Skeletal muscle tissue (tissue), 4 donors: ENCODE data around the gene CRYBB2. TPM values are rescaled to one million over a fixed set of nuclear protein-coding genes. Genes with fewer than 3 reads are reported as not detected.
"Not testable (repeated sequence)": the region's sequence is repeated elsewhere in the genome, so short reads cannot be mapped to it uniquely, and the experiment has no call there.

Experiments
- H3K27ac ChIP-seq: one replicate; pipeline ENCODE4 v1.7.0; 2013; ENCODE audit warnings: mild to moderate bottlenecking, low read depth, low read length, inconsistent platforms
- H3K27me3 ChIP-seq, 3 donors: one replicate each; pipeline ENCODE4 v1.7.0; 2013; ENCODE audit warnings: low read length in 3 of 3; ENCODE audit not compliant: control insufficient read depth in 3 of 3, insufficient read depth in 3 of 3
- H3K36me3 ChIP-seq, 3 donors: one replicate each; pipeline ENCODE4 v1.7.0; 2013; ENCODE audit warnings: low read length in 3 of 3; ENCODE audit not compliant: control insufficient read depth in 3 of 3, insufficient read depth in 3 of 3
- H3K4me1 ChIP-seq, 3 donors: one replicate each; pipeline ENCODE4 v1.7.0; 2013; ENCODE audit warnings: low read length in 3 of 3, mild to moderate bottlenecking in 3 of 3; ENCODE audit not compliant: control insufficient read depth in 3 of 3, insufficient read depth in 3 of 3
- H3K4me3 ChIP-seq, 3 donors: one replicate each; pipeline ENCODE4 v1.7.0; 2013; ENCODE audit warnings: low read length in 3 of 3
- H3K9ac ChIP-seq, 3 donors: one replicate each; pipeline ENCODE4 v1.7.0; 2013; ENCODE audit warnings: low read length in 3 of 3, mild to moderate bottlenecking in 3 of 3, moderate library complexity in 2 of 3, low read depth in 1 of 3
- H3K9me3 ChIP-seq, 3 donors: one replicate each; pipeline ENCODE4 v1.7.0; 2013; ENCODE audit warnings: low read length in 3 of 3; ENCODE audit not compliant: control insufficient read depth in 3 of 3
- total RNA-seq: library from RNA; depleted of rRNA; stranded (reverse); fragments of >200 nt; gene quantifications from one replicate; pipeline ENCODE4 v1.2.3, GENCODE V29; 2014
- donor health status: Osteomylitis.

CRYBB2 gene
- total RNA-seq, 1 donor from 2014 or later = not detected

- H3K27me3 ChIP-seq = no peaks in the 10 kb centered on the region
- H3K4me3 ChIP-seq = no peak overlapping the region
- H3K9ac ChIP-seq = no peak overlapping the region
- no peaks in the 10 kb centered on the region for H3K9me3 ChIP-seq
- H3K36me3 ChIP-seq = no peaks in the 10 kb centered on the region
- H3K4me1 ChIP-seq = no peaks in the 10 kb centered on the region
- no peak overlapping the region for H3K27ac ChIP-seq
Observed at GRCh38 chr22:25228822-25229221, 9.4 kb downstream of the CRYBB2 start.

- not testable (repeated sequence) for H3K4me1 ChIP-seq, H3K27me3 ChIP-seq, H3K27ac ChIP-seq
Observed at GRCh38 chr22:25230760-25231159, 11.3 kb downstream of the CRYBB2 start.

GRCh38 chr22:25232301-25232700 is 12.9 kb downstream of the CRYBB2 start:
- no peaks in the 10 kb centered on the region for H3K36me3 ChIP-seq
- H3K4me1 ChIP-seq = no peaks in the 10 kb centered on the region
- H3K27ac ChIP-seq = no peak overlapping the region
- H3K9ac ChIP-seq = no peak overlapping the region
- no peaks in the 10 kb centered on the region for H3K9me3 ChIP-seq
- H3K27me3 ChIP-seq = peaks cover 8 to 13% (median 13%) of the 10 kb centered on the region in 3 donors
- H3K4me3 ChIP-seq = no peak overlapping the region

More at GRCh38 chr22:25230760-25231159, 11.3 kb downstream of the CRYBB2 start:
- not testable (repeated sequence) for H3K9ac ChIP-seq, H3K9me3 ChIP-seq, H3K36me3 ChIP-seq, H3K4me3 ChIP-seq

- H3K9ac ChIP-seq, H3K9me3 ChIP-seq, H3K27ac ChIP-seq, H3K4me1 ChIP-seq, H3K4me3 ChIP-seq, H3K36me3 ChIP-seq: not testable (repeated sequence)
- H3K27me3 ChIP-seq = peaks cover 12 to 17% (median 16%) of the 10 kb centered on the region in 3 donors
Observed at GRCh38 chr22:25233706-25234105, 14.3 kb downstream of the CRYBB2 start.

- Histone ChIP-seq H3K36me3 (no peaks in the 10 kb centered on the region), H3K27ac (no peak overlapping the region), H3K4me1 (no peaks in the 10 kb centered on the region), H3K9ac (no peak overlapping the region), H3K27me3 (peaks cover 12 to 17% (median 16%) of the 10 kb centered on the region in 3 donors), H3K9me3 (no peaks in the 10 kb centered on the region), H3K4me3 (no peak overlapping the region)
Observed at GRCh38 chr22:25235547-25236290, 16.3 kb downstream of the CRYBB2 start.

DNA sequence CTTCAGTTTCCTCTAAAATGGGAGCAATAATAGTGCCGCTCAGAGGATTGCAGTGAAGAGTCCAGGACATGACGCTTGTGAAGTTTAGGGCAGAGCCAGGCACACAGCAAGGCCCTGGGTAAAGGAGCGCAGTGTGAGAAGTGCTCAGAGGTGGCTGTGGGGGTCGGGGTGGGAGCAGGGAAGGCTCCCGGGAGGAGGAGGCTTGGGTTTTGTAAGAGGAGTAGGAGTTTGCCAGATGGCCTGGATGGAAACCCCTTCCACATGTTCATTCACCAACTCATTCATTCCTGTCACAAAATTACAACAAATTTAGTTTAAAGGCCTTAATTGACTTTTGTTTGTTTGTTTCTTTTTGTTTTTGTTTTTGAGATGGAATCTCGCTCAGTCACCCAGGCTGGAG is 17.0 kb downstream of the CRYBB2 start:
- Histone ChIP-seq H3K27me3 (peaks cover 14 to 17% (median 16%) of the 10 kb centered on the region in 3 donors), H3K9ac (no peak overlapping the region), H3K36me3 (no peaks in the 10 kb centered on the region), H3K9me3 (no peaks in the 10 kb centered on the region), H3K27ac (no peak overlapping the region), H3K4me3 (no peak overlapping the region), H3K4me1 (no peaks in the 10 kb centered on the region)

- no peak overlapping the region for H3K27ac ChIP-seq
- no peak overlapping the region for H3K4me3 ChIP-seq
- H3K4me1 ChIP-seq = no peaks in the 10 kb centered on the region
- no peaks in the 10 kb centered on the region for H3K9me3 ChIP-seq
- H3K9ac ChIP-seq = no peak overlapping the region
- peaks cover 14 to 17% (median 16%) of the 10 kb centered on the region in 3 donors for H3K27me3 ChIP-seq
- H3K36me3 ChIP-seq = no peaks in the 10 kb centered on the region
Observed at GRCh38 chr22:25237503-25237902, 18.1 kb downstream of the CRYBB2 start.

DNA sequence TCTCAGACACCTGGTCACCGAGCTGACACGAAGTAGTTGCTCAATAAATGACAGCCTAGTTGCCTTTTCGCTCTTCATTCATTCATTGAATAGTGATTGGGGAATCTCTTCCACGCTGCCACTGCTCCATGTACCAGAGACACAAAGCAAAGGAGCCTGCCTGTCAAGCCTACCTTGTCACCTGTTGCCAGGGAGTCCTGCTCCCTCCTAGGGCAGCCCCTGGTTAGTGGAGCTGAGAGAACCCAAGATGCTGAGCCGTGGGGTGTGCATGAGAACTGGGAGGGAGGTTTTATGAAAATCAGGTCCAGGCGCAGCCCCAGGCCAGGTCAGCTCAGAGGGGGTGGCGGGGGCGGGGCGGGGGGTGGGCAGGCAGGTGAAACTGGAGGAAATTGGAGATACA is 18.6 kb downstream of the CRYBB2 start:
- not testable (repeated sequence) for H3K4me1 ChIP-seq, H3K4me3 ChIP-seq, H3K27ac ChIP-seq, H3K36me3 ChIP-seq, H3K9ac ChIP-seq, H3K9me3 ChIP-seq
- peaks cover 14 to 17% (median 16%) of the 10 kb centered on the region in 3 donors for H3K27me3 ChIP-seq

GRCh38 chr22:25255169-25255568 is 35.7 kb downstream of the CRYBB2 start:
- H3K27me3 ChIP-seq, H3K36me3 ChIP-seq, H3K4me3 ChIP-seq, H3K9ac ChIP-seq, H3K4me1 ChIP-seq, H3K27ac ChIP-seq, H3K9me3 ChIP-seq: not testable (repeated sequence)

DNA sequence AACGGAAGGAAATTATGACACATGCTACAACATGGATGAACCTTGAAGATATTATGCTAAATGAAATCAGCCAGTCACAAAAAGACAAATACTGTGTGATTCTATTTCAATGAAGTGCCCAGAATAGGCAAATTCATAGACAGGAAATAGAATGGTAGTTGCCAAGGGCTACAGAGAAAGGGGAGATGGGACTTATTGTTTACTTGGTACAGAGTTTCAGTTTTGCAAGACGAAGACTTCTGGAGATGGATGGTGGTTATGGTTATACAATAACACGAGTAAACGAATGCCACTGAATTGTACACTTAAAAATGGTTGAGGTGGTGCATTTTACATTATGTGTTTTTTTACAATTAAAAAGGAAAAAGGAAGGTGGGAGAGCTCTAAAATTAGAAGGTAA is 48.1 kb downstream of the CRYBB2 start:
- H3K27ac ChIP-seq, H3K4me3 ChIP-seq, H3K9ac ChIP-seq, H3K4me1 ChIP-seq, H3K36me3 ChIP-seq, H3K27me3 ChIP-seq: not testable (repeated sequence)
- peaks cover 3 to 10% (median 4%) of the 10 kb centered on the region in 3 donors for H3K9me3 ChIP-seq
